GM21390 (cell line): ENCODE data around the gene LIMK2.

Experiments
- ATAC-seq: cut with Tn5 transposase; IDR thresholded peaks from one replicate; pipeline ENCODE4 v1.9.1; 2021; ENCODE audit not compliant: unreplicated experiment

LIMK2 gene

DNA sequence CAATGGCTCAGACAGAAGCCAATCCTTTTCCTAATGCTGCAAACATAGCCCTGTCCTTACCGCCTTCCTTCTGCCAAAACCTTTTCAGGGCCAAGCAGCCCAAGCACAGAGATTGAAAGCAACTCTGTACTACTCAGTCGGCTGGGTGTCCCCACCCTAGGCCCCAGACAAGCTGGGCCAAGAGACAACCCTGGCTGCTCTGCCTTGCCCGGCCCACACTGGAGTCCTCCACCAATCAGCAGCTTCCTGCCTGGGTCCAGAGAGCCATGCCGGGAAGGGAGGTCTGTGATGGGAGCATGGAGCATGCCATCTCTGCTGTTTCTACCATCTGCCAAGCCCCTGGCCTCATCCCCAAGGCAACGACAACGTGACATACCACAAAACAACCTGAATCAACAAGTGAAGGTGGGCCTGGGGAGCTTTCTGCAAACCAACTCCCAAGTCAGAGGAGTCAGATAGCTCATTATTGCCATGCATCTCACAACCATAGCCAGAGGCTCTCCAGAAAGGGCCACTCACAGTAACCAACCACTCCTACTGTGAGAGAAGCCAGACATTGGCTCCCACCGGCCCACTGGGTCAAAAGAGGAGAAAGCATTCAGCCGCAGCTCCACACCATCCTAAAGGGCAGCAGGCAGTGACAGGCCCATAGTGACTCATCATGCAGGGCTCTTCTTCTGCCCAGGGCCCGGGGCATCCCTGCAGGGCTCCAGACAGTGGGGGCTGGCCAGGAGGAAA is 115.9 kb downstream of the LIMK2 start:
- ATAC-seq: no peak

DNA sequence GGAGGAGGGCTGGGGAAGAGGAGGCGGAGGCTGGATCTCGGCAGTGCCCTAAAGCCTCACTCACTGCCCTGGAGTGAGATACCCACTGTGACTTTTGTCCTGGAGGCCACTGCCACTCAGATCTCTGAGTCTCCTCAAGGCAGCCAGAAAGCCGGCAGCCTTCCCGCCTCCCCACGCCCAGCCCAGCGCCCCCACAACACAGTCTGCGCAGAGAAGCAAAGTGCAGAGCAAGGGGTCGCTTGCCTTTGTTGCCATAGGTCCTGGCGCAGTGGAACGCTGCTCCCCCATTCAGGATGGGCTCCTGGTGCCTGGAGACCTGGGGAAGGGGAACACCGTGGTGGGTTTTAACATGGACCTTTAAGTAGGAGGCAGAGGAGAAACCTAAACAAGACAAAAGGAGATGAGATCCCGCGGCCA is 116.5 kb downstream of the LIMK2 start:
- no peak for ATAC-seq

DNA sequence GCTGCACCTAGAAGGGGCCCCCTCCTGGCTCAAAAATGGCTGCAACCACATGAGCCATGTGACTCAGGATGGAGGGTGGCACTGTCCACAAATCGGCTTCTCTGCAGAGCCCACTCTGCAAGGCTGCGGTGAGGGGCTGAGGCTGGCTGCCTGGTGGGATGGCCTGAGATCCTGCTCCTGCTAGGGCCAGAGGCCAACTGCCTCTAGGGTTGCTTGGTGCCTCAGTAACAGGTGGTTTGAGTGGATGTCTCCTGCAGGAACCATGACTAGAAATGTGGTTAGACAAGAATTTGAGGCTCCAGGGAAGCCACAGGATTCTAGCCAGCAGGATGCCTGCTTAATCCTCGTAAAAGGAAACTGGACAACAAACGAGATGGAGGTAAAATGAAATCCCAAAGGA is 116.9 kb downstream of the LIMK2 start:
- no peak for ATAC-seq
